ENCODE measurements around the gene ATL3.
"Not testable (repeated sequence)": the region's sequence is repeated elsewhere in the genome, so short reads cannot be mapped to it uniquely, and the experiment has no call there.

Gene ATL3

GRCh38 chr11:63581224-63581623, 90.0 kb downstream of the ATL3 start:
- DNase-seq = not testable (repeated sequence)

- DNase-seq = not testable (repeated sequence)
Measured at GRCh38 chr11:63578882-63579281, 92.3 kb downstream of the ATL3 start.

GRCh38 chr11:63574856-63575602, 96.1 kb downstream of the ATL3 start:
- no peak for DNase-seq

Measured in hematopoietic multipotent progenitor cell treated with erythropoietin and hydrocortisone succinate and interleukin-3 and kit ligand, for 8 days (in vitro differentiated cells).